Measurements from ENCODE around the gene TUBB. TPM values are rescaled to one million over a fixed set of nuclear protein-coding genes. Genes with fewer than 3 reads are reported as not detected.
"Not testable (repeated sequence)": the region's sequence is repeated elsewhere in the genome, so short reads cannot be mapped to it uniquely, and the experiment has no call there.

The TUBB gene
- total and polyA plus RNA-seq, 4 donors, result 483 to 1,220 (median 938) TPM

DNA sequence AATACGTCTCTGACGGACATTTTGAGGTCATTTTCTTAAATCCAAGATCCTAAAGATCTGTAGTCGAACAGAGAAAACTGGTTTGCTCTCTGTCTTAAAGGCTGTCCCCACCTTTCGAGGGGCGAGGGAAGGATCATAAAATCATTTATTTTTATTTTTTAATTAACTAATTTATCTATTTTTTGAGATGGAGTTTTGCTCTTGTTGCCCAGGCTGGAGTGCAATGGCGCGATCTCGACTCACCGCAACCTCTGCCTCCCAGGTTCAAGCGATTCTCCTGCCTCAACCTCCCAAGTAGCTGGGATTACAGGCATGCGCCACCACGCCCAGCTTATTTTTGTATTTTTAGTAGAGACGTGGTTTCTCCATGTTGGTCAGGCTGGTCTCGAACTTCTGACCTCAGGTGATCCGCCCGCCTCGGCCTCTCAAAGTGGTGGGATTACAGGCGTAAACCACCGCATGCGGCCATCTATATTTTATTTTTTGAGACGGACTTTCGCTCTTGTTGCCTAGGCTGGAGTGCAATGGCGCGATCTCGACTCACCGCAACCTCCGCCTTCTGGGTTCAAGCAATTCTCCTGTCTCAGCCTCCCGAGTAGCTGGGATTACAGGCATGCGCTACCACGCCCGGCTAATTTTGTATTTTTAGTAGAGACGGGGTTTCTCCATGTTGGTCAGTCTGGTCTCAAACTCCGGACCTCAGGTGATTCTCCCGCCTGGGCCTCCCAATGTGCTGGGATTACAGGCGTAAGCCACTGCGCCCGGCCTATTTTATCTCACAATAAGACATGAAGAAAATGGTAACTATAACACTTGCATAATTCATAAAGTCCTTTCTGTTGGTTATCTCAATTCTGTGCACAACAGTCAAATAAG, 2.1 kb upstream of the TUBB start:
- H3K27me3 ChIP-seq (ENCODE audit: control insufficient read depth, insufficient read depth, low read length); DNase-seq (ENCODE audit: low read depth in 4 of 6, low spot score in 6 of 6); H3K9me3 ChIP-seq (ENCODE audit: control insufficient read depth, insufficient read depth, low read length): not testable (repeated sequence)
- Histone ChIP-seq H3K4me1 (ENCODE audit: control insufficient read depth, insufficient read depth, low read length) (peaks cover 34% of the 10 kb centered on the region), H3K4me3 (ENCODE audit: low read depth, low read length) (peak overlapping the region; percentile 91), H3K27ac (ENCODE audit: low read depth, low read length) (peak overlapping the region; percentile 96), H3K36me3 (ENCODE audit: control insufficient read depth, insufficient read depth, low read length) (peaks cover 19% of the 10 kb centered on the region)
- WGBS (ENCODE audit: insufficient coverage), result 94% methylated on average over 15 of the region's 37 CpGs

DNA sequence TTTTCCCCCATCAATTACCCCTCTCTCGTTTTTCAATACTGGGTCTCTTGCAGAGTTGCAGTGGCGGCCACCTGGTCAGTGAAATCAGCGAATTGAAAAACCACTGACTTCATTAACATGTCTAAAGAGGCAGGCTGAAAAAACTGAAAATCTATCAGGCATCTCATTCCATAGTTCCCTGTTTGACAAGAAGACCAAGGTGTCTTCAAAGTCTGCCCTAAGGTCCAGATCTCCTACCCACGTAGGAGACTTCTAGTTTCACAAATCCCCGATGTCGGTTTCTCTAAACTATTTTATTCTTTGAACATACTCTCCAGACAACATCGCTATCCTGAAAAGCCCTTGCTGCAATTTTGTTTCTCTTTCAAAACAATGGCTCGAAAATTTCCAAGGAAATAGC, 796 bp upstream of the TUBB start:
- Histone ChIP-seq H3K36me3 (ENCODE audit: control insufficient read depth, insufficient read depth, low read length) (peaks cover 29% of the 10 kb centered on the region), H3K4me1 (ENCODE audit: control insufficient read depth, insufficient read depth, low read length) (peaks cover 46% of the 10 kb centered on the region), H3K27me3 (ENCODE audit: control insufficient read depth, insufficient read depth, low read length) (no peaks in the 10 kb centered on the region), H3K4me3 (ENCODE audit: low read depth, low read length) (peak overlapping the region; percentile 81), H3K9me3 (ENCODE audit: control insufficient read depth, insufficient read depth, low read length) (no peaks in the 10 kb centered on the region), H3K27ac (ENCODE audit: low read depth, low read length) (peak overlapping the region; percentile 96)
- WGBS (ENCODE audit: insufficient coverage), result 4% methylated on average over 7 of the region's 8 CpGs
- no peak for DNase-seq (ENCODE audit: low read depth in 4 of 6, low spot score in 6 of 6)

GRCh38 chr6:30720738-30721197, 616 bp downstream of the TUBB start:
- H3K36me3 ChIP-seq (ENCODE audit: control insufficient read depth, insufficient read depth, low read length), result peaks cover 35% of the 10 kb centered on the region
- 0% methylated on average over 29 of the region's 29 CpGs for WGBS (ENCODE audit: insufficient coverage)
- peak overlapping the region; percentile 96 for H3K27ac ChIP-seq (ENCODE audit: low read depth, low read length)
- H3K4me3 ChIP-seq (ENCODE audit: low read depth, low read length), result peak overlapping the region; percentile 81
- H3K9me3 ChIP-seq (ENCODE audit: control insufficient read depth, insufficient read depth, low read length), result no peaks in the 10 kb centered on the region
- peak in 2 of 6 donors; percentile 85 to 87 for DNase-seq (ENCODE audit: low read depth in 4 of 6, low spot score in 6 of 6)
- H3K4me1 ChIP-seq (ENCODE audit: control insufficient read depth, insufficient read depth, low read length), result peaks cover 46% of the 10 kb centered on the region
- no peaks in the 10 kb centered on the region for H3K27me3 ChIP-seq (ENCODE audit: control insufficient read depth, insufficient read depth, low read length)

GRCh38 chr6:30721198-30722024, 1.3 kb downstream of the TUBB start:
- 1% methylated on average over 65 of the region's 71 CpGs for WGBS (ENCODE audit: insufficient coverage)

GRCh38 chr6:30722025-30722279, 1.8 kb downstream of the TUBB start:
- WGBS (ENCODE audit: insufficient coverage), result 12% methylated on average over 9 of the region's 10 CpGs
- H3K27me3 ChIP-seq (ENCODE audit: control insufficient read depth, insufficient read depth, low read length); H3K9me3 ChIP-seq (ENCODE audit: control insufficient read depth, insufficient read depth, low read length): not testable (repeated sequence)
- Histone ChIP-seq H3K36me3 (ENCODE audit: control insufficient read depth, insufficient read depth, low read length) (peaks cover 45% of the 10 kb centered on the region), H3K4me3 (ENCODE audit: low read depth, low read length) (peak overlapping the region; percentile 82), H3K27ac (ENCODE audit: low read depth, low read length) (peak overlapping the region; percentile 93), H3K4me1 (ENCODE audit: control insufficient read depth, insufficient read depth, low read length) (peaks cover 36% of the 10 kb centered on the region)
- DNase-seq (ENCODE audit: low read depth in 4 of 6, low spot score in 6 of 6), result peak in 1 of 6 donors; percentile 39

More at GRCh38 chr6:30721198-30722024, 1.3 kb downstream of the TUBB start:
- Histone ChIP-seq H3K36me3 (ENCODE audit: control insufficient read depth, insufficient read depth, low read length) (peaks cover 41% of the 10 kb centered on the region), H3K4me3 (ENCODE audit: low read depth, low read length) (peak overlapping the region; percentile 82), H3K27me3 (ENCODE audit: control insufficient read depth, insufficient read depth, low read length) (no peaks in the 10 kb centered on the region), H3K9me3 (ENCODE audit: control insufficient read depth, insufficient read depth, low read length) (no peaks in the 10 kb centered on the region), H3K4me1 (ENCODE audit: control insufficient read depth, insufficient read depth, low read length) (peaks cover 40% of the 10 kb centered on the region), H3K27ac (ENCODE audit: low read depth, low read length) (peak overlapping the region; percentile 96)
- DNase-seq (ENCODE audit: low read depth in 4 of 6, low spot score in 6 of 6), result peak in 5 of 6 donors; percentile 72 to 98 (median 90)

DNA sequence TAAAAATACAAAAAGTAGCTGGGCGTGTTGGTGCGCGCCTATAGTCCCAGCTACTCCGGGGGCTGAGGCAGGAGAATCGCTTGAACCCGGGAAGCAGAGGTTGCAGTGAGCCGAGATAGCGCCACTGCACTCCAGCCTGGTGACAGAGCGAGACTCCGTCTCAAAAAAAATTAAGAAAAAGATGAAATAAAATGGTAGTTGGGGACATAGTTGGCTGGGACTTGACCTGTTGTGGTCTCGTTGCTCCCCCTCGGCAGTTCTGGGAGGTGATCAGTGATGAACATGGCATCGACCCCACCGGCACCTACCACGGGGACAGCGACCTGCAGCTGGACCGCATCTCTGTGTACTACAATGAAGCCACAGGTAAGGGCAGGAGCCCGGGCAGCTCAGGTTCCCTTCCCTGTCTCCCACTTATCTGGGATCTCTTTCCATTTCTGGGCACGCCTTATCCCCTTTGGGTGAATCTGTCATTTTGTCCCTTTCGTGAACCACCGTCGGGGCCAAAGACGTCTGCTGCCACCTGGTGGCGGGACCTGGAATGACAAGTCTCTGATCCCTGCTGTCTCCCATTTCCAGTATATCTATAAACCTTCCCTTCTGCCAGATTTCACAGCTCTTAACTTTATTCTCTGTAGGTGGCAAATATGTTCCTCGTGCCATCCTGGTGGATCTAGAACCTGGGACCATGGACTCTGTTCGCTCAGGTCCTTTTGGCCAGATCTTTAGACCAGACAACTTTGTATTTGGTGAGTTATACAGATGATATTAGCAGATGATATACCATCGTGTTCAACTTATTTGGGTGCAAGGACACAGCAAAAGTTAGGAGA, 2.3 kb downstream of the TUBB start:
- peak in 3 of 6 donors; percentile 64 to 91 (median 91) for DNase-seq (ENCODE audit: low read depth in 4 of 6, low spot score in 6 of 6)
- H3K27ac ChIP-seq (ENCODE audit: low read depth, low read length), result peak overlapping the region; percentile 52
- no peaks in the 10 kb centered on the region for H3K9me3 ChIP-seq (ENCODE audit: control insufficient read depth, insufficient read depth, low read length)
- WGBS (ENCODE audit: insufficient coverage), result 11% methylated on average over 27 of the region's 27 CpGs
- H3K4me3 ChIP-seq (ENCODE audit: low read depth, low read length), result peak overlapping the region; percentile 82
- no peaks in the 10 kb centered on the region for H3K27me3 ChIP-seq (ENCODE audit: control insufficient read depth, insufficient read depth, low read length)
- peaks cover 36% of the 10 kb centered on the region for H3K4me1 ChIP-seq (ENCODE audit: control insufficient read depth, insufficient read depth, low read length)
- H3K36me3 ChIP-seq (ENCODE audit: control insufficient read depth, insufficient read depth, low read length), result peaks cover 50% of the 10 kb centered on the region

GRCh38 chr6:30723159-30723842, 3.1 kb downstream of the TUBB start:
- H3K4me3 ChIP-seq (ENCODE audit: low read depth, low read length); H3K9me3 ChIP-seq (ENCODE audit: control insufficient read depth, insufficient read depth, low read length); DNase-seq (ENCODE audit: low read depth in 4 of 6, low spot score in 6 of 6); H3K27ac ChIP-seq (ENCODE audit: low read depth, low read length); H3K27me3 ChIP-seq (ENCODE audit: control insufficient read depth, insufficient read depth, low read length): not testable (repeated sequence)
- 75% methylated on average over 14 of the region's 16 CpGs for WGBS (ENCODE audit: insufficient coverage)
- H3K4me1 ChIP-seq (ENCODE audit: control insufficient read depth, insufficient read depth, low read length), result peaks cover 30% of the 10 kb centered on the region
- peaks cover 57% of the 10 kb centered on the region for H3K36me3 ChIP-seq (ENCODE audit: control insufficient read depth, insufficient read depth, low read length)

DNA sequence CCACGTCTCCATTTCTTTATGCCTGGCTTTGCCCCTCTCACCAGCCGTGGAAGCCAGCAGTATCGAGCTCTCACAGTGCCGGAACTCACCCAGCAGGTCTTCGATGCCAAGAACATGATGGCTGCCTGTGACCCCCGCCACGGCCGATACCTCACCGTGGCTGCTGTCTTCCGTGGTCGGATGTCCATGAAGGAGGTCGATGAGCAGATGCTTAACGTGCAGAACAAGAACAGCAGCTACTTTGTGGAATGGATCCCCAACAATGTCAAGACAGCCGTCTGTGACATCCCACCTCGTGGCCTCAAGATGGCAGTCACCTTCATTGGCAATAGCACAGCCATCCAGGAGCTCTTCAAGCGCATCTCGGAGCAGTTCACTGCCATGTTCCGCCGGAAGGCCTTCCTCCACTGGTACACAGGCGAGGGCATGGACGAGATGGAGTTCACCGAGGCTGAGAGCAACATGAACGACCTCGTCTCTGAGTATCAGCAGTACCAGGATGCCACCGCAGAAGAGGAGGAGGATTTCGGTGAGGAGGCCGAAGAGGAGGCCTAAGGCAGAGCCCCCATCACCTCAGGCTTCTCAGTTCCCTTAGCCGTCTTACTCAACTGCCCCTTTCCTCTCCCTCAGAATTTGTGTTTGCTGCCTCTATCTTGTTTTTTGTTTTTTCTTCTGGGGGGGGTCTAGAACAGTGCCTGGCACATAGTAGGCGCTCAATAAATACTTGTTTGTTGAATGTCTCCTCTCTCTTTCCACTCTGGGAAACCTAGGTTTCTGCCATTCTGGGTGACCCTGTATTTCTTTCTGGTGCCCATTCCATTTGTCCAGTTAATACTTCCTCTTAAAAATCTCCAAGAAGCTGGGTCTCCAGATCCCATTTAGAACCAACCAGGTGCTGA, 3.9 kb downstream of the TUBB start:
- H3K36me3 ChIP-seq (ENCODE audit: control insufficient read depth, insufficient read depth, low read length), result peaks cover 64% of the 10 kb centered on the region
- 73% methylated on average over 11 of the region's 29 CpGs for WGBS (ENCODE audit: insufficient coverage)
- not testable (repeated sequence) for H3K4me3 ChIP-seq (ENCODE audit: low read depth, low read length); DNase-seq (ENCODE audit: low read depth in 4 of 6, low spot score in 6 of 6); H3K27me3 ChIP-seq (ENCODE audit: control insufficient read depth, insufficient read depth, low read length); H3K9me3 ChIP-seq (ENCODE audit: control insufficient read depth, insufficient read depth, low read length); H3K27ac ChIP-seq (ENCODE audit: low read depth, low read length)
- peaks cover 25% of the 10 kb centered on the region for H3K4me1 ChIP-seq (ENCODE audit: control insufficient read depth, insufficient read depth, low read length)
